ENCODE data around the gene PTPRG.

GRCh38 chr3:61669203-61669602 lies 107.8 kb downstream of the PTPRG start:
- TF ChIP-seq CTCF (conservative IDR thresholded peaks at IDR 0.05; ENCODE audit: low read depth, low read length) = no peak
- no peak for TF ChIP-seq EZH2phosphoT487 (IDR thresholded peaks at IDR 0.05; ENCODE audit: borderline replicate concordance, low read length)

Data from PC-3 (cell line).